OCI-LY7 (cell line): ENCODE measurements around the gene LRRC2. TPM values are rescaled to one million over a fixed set of nuclear protein-coding genes. Genes with fewer than 3 reads are reported as not detected.

Source experiments
- BruUV-seq: library from RNA; stranded (reverse); fragments of 400-500 nt; replicated peaks from 2 replicates; lab custom pipeline; 2021; lab: Mats Ljungman, UMichigan
- CTCF ChIA-PET: fragments of 300-600 bp; sonication (Branson Sonifier 250); formaldehyde crosslinking; loops from one replicate; lab custom pipeline; 2022; ENCODE audit warnings: antibody characterized with exemption; ENCODE audit not compliant: unreplicated experiment; lab: Charles Lee
- POLR2A ChIA-PET: fragments of 300-600 bp; sonication (Branson Sonifier 250); formaldehyde crosslinking; loops from one replicate; lab custom pipeline; 2022; ENCODE audit warnings: antibody characterized with exemption; lab: Charles Lee
- DNase-seq: peaks from one replicate; pipeline ENCODE4 v3.0.0-alpha.2; 2015; ENCODE audit warnings: low spot score
- H2AFZ ChIP-seq: fragments of 200-600 bp; sonication (generic), shearing (Covaris generic); 2 replicates; pipeline ENCODE4 v1.6.1; 2014; ENCODE audit warnings: mild to moderate bottlenecking, antibody characterized with exemption, low read length, moderate library complexity
- H3K27ac ChIP-seq: fragments of 200-600 bp; sonication (generic); 2 replicates; pipeline ENCODE4 v1.5.1; 2014; ENCODE audit warnings: mixed run types, low read depth, mild to moderate bottlenecking, moderate library complexity, low read length, inconsistent platforms; ENCODE audit not compliant: poor library complexity, severe bottlenecking
- H3K36me3 ChIP-seq: fragments of 200-600 bp; sonication (generic); 2 replicates; pipeline ENCODE4 v1.6.1; 2014; ENCODE audit warnings: mild to moderate bottlenecking, antibody characterized with exemption, low read length, moderate library complexity, mixed read lengths; ENCODE audit not compliant: insufficient read depth
- H3K4me1 ChIP-seq: fragments of 200-600 bp; sonication (generic); 2 replicates; pipeline ENCODE4 v1.5.1; 2014; ENCODE audit warnings: mild to moderate bottlenecking, low read length; ENCODE audit not compliant: insufficient read depth, poor library complexity, severe bottlenecking
- H3K4me2 ChIP-seq: fragments of 200-600 bp; sonication (generic); 2 replicates; pipeline ENCODE4 v1.6.1; 2014; ENCODE audit warnings: mild to moderate bottlenecking, low read length
- H3K4me3 ChIP-seq: fragments of 200-600 bp; sonication (generic); 2 replicates; pipeline ENCODE4 v1.5.1; 2014; ENCODE audit warnings: mild to moderate bottlenecking, low read depth, low read length; ENCODE audit not compliant: poor library complexity, severe bottlenecking
- H3K79me2 ChIP-seq: fragments of 200-600 bp; sonication (generic); 2 replicates; pipeline ENCODE4 v1.6.1; 2016; ENCODE audit warnings: low read depth, mild to moderate bottlenecking, low read length, moderate library complexity, mixed read lengths; ENCODE audit not compliant: insufficient read depth
- H3K9me2 ChIP-seq: fragments of 200-600 bp; sonication (generic); 2 replicates; pipeline ENCODE4 v1.6.1; 2016; ENCODE audit warnings: mild to moderate bottlenecking, low read length, mixed read lengths; ENCODE audit not compliant: insufficient read depth
- H3K9me3 ChIP-seq: fragments of 200-600 bp; sonication (generic); 2 replicates; pipeline ENCODE4 v1.6.1; 2014; ENCODE audit warnings: mild to moderate bottlenecking, mixed run types, low read length, mixed read lengths
- H4K20me1 ChIP-seq: fragments of 200-600 bp; sonication (generic); 2 replicates; pipeline ENCODE4 v1.6.1; 2014; ENCODE audit warnings: mild to moderate bottlenecking, antibody characterized with exemption, low read length, moderate library complexity, mixed read lengths; ENCODE audit not compliant: insufficient read depth
- EZH2phosphoT487 ChIP-seq: fragments of 200-600 bp; sonication (generic); IDR thresholded peaks from 2 replicates; pipeline ENCODE4 v1.6.1; 2018; ENCODE audit warnings: low read depth, borderline replicate concordance, mild to moderate bottlenecking, mixed run types, antibody characterized with exemption, low read length, moderate library complexity, mixed read lengths
- intact Hi-C: fragments of 100-400 bp; cut with micrococcal nuclease; formaldehyde crosslinking; loops from one replicate; pipeline ENCODE4 v1.10.0; 2022; ENCODE audit not compliant: unreplicated experiment
- total RNA-seq, 2 experiments: library from RNA; depleted of rRNA in 1 of 2; stranded (reverse); fragments of >200 nt in 1 of 2; shearing (Covaris generic) in 1 of 2; gene quantifications; 2 replicates each; pipeline ENCODE4 v1.2.3, GENCODE V29; 2014 to 2022
- TF ChIP-seq, protein P1 (sequence below): fragments of 200-600 bp; sonication (generic); conservative IDR thresholded peaks from 2 replicates; pipeline ENCODE4 v1.5.1; 2014; ENCODE audit warnings: mild to moderate bottlenecking, antibody characterized with exemption, low read length, moderate library complexity, mixed read lengths

The LRRC2 gene
- total RNA-seq, 2 experiments from 2014 or later = 1.9 to 2.0 TPM

DNA sequence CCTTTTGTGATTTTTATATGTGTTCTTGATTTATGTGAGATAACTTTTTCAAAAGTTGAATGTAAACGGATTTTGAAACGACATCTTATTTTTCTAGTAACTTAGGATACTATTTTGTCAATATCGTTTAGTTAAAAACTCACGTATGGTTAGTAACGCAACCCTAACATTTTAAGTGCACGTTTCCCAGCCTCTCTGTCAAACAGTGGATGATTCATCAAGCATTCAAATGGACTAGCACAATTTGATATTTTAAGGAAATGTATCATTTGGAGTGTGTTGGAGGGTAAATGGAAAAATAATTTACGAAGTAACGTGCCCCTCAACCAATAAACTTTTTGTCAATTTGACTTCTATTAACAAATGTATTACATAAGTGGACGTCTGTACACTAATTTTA lies 45.0 kb downstream of the LRRC2 start:
- intact Hi-C loops = no loop called here
- ChIA-PET CTCF (no interaction called here), POLR2A (no interaction called here)
- Histone ChIP-seq H3K36me3 (no peaks in the 10 kb centered on the region; the same call in 1 of the 2 replicates), H3K4me3 (no peak overlapping the region), H3K27ac (no peak overlapping the region), H3K9me2 (no peaks in the 10 kb centered on the region), H4K20me1 (no peaks in the 10 kb centered on the region), H3K4me2 (no peak overlapping the region), H2AFZ (no peak overlapping the region), H3K9me3 (no peaks in the 10 kb centered on the region), H3K79me2 (no peaks in the 10 kb centered on the region), H3K4me1 (no peaks in the 10 kb centered on the region)
- no TSS peak for BruUV-seq
- TF ChIP-seq, protein P1, sequence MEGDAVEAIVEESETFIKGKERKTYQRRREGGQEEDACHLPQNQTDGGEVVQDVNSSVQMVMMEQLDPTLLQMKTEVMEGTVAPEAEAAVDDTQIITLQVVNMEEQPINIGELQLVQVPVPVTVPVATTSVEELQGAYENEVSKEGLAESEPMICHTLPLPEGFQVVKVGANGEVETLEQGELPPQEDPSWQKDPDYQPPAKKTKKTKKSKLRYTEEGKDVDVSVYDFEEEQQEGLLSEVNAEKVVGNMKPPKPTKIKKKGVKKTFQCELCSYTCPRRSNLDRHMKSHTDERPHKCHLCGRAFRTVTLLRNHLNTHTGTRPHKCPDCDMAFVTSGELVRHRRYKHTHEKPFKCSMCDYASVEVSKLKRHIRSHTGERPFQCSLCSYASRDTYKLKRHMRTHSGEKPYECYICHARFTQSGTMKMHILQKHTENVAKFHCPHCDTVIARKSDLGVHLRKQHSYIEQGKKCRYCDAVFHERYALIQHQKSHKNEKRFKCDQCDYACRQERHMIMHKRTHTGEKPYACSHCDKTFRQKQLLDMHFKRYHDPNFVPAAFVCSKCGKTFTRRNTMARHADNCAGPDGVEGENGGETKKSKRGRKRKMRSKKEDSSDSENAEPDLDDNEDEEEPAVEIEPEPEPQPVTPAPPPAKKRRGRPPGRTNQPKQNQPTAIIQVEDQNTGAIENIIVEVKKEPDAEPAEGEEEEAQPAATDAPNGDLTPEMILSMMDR = no peak
- TF ChIP-seq EZH2phosphoT487 = no peak
- no peak for DNase-seq

GRCh38 chr3:46520531-46520930 lies 45.6 kb downstream of the LRRC2 start:
- Histone ChIP-seq H3K9me2 (no peaks in the 10 kb centered on the region), H3K27ac (no peak overlapping the region), H3K79me2 (no peaks in the 10 kb centered on the region), H3K4me1 (no peaks in the 10 kb centered on the region), H4K20me1 (no peaks in the 10 kb centered on the region), H3K4me2 (no peak overlapping the region), H3K36me3 (no peaks in the 10 kb centered on the region; the same call in 1 of the 2 replicates), H3K4me3 (no peak overlapping the region), H3K9me3 (no peaks in the 10 kb centered on the region), H2AFZ (no peak overlapping the region)
- no peak for DNase-seq
- POLR2A ChIA-PET = no interaction called here
- BruUV-seq = no TSS peak
- intact Hi-C loops = no loop called here
- no peak for TF ChIP-seq EZH2phosphoT487
- TF ChIP-seq, protein P1 = no peak
- CTCF ChIA-PET = no interaction called here

- Histone ChIP-seq H3K79me2 (no peaks in the 10 kb centered on the region), H3K36me3 (no peaks in the 10 kb centered on the region; the same call in 1 of the 2 replicates), H3K9me2 (no peaks in the 10 kb centered on the region), H3K4me1 (no peaks in the 10 kb centered on the region), H3K4me2 (no peak overlapping the region), H2AFZ (no peak overlapping the region), H3K4me3 (no peak overlapping the region), H3K27ac (no peak overlapping the region), H4K20me1 (no peaks in the 10 kb centered on the region), H3K9me3 (no peaks in the 10 kb centered on the region)
- intact Hi-C loops = no loop called here
- POLR2A ChIA-PET = interaction anchor here (0.6 to 1.1 kb wide), 2 partner anchors 18 to 956 kb away, joined by 3 to 4 read pairs; no protein-coding TSS in a partner anchor
- no TSS peak for BruUV-seq
- CTCF ChIA-PET = no interaction called here
- no peak for DNase-seq
- TF ChIP-seq, protein P1 = no peak
- TF ChIP-seq EZH2phosphoT487 = no peak
These were observed 46.1 kb downstream of the LRRC2 start for GRCh38 chr3:46519952-46520351.
